ENCODE results near the gene TEAD4.

DNA sequence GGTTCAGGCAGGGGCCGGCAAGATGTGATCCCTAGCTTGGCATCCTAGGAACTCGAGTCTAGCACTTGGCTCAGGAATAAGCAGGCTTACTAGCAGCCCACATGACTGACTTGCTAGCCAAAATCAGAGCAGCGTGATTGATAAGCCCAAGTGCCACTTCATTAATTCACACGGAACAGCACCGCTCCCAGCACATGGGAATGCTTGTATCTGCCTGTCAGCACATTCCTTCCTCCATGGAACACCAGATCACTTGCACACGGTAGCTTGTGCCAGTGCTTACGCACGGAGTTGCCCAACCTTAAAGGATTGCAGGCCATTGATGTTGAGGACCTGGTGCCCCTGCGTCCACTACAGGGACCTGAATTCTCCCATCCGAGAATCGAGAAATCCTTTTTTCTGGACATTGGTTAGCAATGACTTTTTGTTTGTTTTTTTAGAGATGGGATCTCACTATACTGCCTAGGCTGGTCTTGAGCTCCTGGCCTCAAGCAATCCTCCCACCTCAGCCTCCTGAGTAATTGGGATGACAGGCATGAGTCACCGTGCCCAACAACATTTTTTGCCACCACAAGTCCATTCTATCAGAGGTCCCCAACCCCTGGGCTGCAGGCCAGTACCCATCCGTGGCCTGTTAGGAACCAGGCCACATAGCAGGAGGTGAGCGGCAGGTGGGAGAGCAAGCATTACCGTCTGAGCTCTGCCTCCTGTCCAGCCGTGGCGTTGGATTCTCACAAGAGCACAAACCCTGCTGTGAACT is 87.4 kb downstream of the TEAD4 start:
- TF ChIP-seq, protein P1, sequence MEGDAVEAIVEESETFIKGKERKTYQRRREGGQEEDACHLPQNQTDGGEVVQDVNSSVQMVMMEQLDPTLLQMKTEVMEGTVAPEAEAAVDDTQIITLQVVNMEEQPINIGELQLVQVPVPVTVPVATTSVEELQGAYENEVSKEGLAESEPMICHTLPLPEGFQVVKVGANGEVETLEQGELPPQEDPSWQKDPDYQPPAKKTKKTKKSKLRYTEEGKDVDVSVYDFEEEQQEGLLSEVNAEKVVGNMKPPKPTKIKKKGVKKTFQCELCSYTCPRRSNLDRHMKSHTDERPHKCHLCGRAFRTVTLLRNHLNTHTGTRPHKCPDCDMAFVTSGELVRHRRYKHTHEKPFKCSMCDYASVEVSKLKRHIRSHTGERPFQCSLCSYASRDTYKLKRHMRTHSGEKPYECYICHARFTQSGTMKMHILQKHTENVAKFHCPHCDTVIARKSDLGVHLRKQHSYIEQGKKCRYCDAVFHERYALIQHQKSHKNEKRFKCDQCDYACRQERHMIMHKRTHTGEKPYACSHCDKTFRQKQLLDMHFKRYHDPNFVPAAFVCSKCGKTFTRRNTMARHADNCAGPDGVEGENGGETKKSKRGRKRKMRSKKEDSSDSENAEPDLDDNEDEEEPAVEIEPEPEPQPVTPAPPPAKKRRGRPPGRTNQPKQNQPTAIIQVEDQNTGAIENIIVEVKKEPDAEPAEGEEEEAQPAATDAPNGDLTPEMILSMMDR (IDR thresholded peaks at IDR 0.05), result no peak
- no peak for TF ChIP-seq POLR2A (IDR thresholded peaks at IDR 0.05)
